ENCODE results near the gene HTT.
A peak's percentile ranks its signal among the peaks of the same experiment; 100 is the strongest.

Gene HTT

GRCh38 chr4:3197366-3198105, 123.1 kb downstream of the HTT start:
- no peak for DNase-seq (ENCODE audit: low read depth in 2 of 3, low spot score in 2 of 3)

GRCh38 chr4:3198906-3199305, 124.4 kb downstream of the HTT start:
- no peak for DNase-seq (ENCODE audit: low read depth in 2 of 3, low spot score in 2 of 3)

GRCh38 chr4:3199653-3200422, 125.4 kb downstream of the HTT start:
- DNase-seq (ENCODE audit: low read depth in 2 of 3, low spot score in 2 of 3), result no peak

- no peak for DNase-seq (ENCODE audit: low read depth in 2 of 3, low spot score in 2 of 3)
These were observed 126.1 kb downstream of the HTT start for GRCh38 chr4:3200423-3201090.

- DNase-seq (ENCODE audit: low read depth in 2 of 3, low spot score in 2 of 3), result peak in 2 of 3 experiments; percentile 17 to 34
These were observed 127.5 kb downstream of the HTT start for GRCh38 chr4:3201718-3202702.

- DNase-seq (ENCODE audit: low read depth in 2 of 3, low spot score in 2 of 3), result no peak
These were observed 128.6 kb downstream of the HTT start for GRCh38 chr4:3202836-3203820.

GRCh38 chr4:3203971-3204431, 129.5 kb downstream of the HTT start:
- no peak for DNase-seq (ENCODE audit: low read depth in 2 of 3, low spot score in 2 of 3)

- no peak for DNase-seq (ENCODE audit: low read depth in 2 of 3, low spot score in 2 of 3)
These were observed 131.5 kb downstream of the HTT start for GRCh38 chr4:3205995-3206394.

GRCh38 chr4:3206439-3207100, 132.1 kb downstream of the HTT start:
- no peak for DNase-seq (ENCODE audit: low read depth in 2 of 3, low spot score in 2 of 3)

GRCh38 chr4:3207531-3208037, 133.1 kb downstream of the HTT start:
- DNase-seq (ENCODE audit: low read depth in 2 of 3, low spot score in 2 of 3), result no peak

GRCh38 chr4:3208826-3209225, 134.3 kb downstream of the HTT start:
- DNase-seq (ENCODE audit: low read depth in 2 of 3, low spot score in 2 of 3), result no peak

- no peak for DNase-seq (ENCODE audit: low read depth in 2 of 3, low spot score in 2 of 3)
These were observed 135.3 kb downstream of the HTT start for GRCh38 chr4:3209551-3210325.

GRCh38 chr4:3210467-3210866, 136.0 kb downstream of the HTT start:
- no peak for DNase-seq (ENCODE audit: low read depth in 2 of 3, low spot score in 2 of 3)

- DNase-seq (ENCODE audit: low read depth in 2 of 3, low spot score in 2 of 3), result no peak
These were observed 137.4 kb downstream of the HTT start for GRCh38 chr4:3211866-3212265.

- DNase-seq (ENCODE audit: low read depth in 2 of 3, low spot score in 2 of 3), result no peak
These were observed 138.1 kb downstream of the HTT start for GRCh38 chr4:3212391-3213105.

GRCh38 chr4:3213106-3213425, 138.6 kb downstream of the HTT start:
- DNase-seq (ENCODE audit: low read depth in 2 of 3, low spot score in 2 of 3), result no peak

- no peak for DNase-seq (ENCODE audit: low read depth in 2 of 3, low spot score in 2 of 3)
These were observed 139.3 kb downstream of the HTT start for GRCh38 chr4:3213661-3214250.

Data from activated CD8-positive, alpha-beta memory T cell treated with anti-CD3 and anti-CD28 coated beads for 48 hours (primary cell).